BLaER1 treated with 17β-estradiol and CSF1 and Interleukin-3, amounts not matched to agents 10 nM and 100 nM (cell line): Measurements from ENCODE around the gene KIAA1328.
"Not testable (repeated sequence)": the region's sequence is repeated elsewhere in the genome, so short reads cannot be mapped to it uniquely, and the experiment has no call there.

ENCODE experiments used
- H3K27ac ChIP-seq, 11 experiments: shearing (Covaris generic); formaldehyde crosslinking; 2 replicates each; pipeline ENCODE4 v1.8.1; 2022
- H3K27me3 ChIP-seq, 11 experiments: shearing (Covaris generic); formaldehyde crosslinking; 2 replicates each; pipeline ENCODE4 v1.8.1; 2022
- H3K36me3 ChIP-seq, 11 experiments: shearing (Covaris generic); formaldehyde crosslinking; 2 replicates each; pipeline ENCODE4 v1.8.1; 2022
- H3K4me1 ChIP-seq, 10 experiments: shearing (Covaris generic); formaldehyde crosslinking; 2 replicates each; pipeline ENCODE4 v1.8.1; 2022
- H3K4me2 ChIP-seq, 11 experiments: shearing (Covaris generic); formaldehyde crosslinking; 2 replicates each; pipeline ENCODE4 v1.8.1; 2022
- H3K4me3 ChIP-seq, 10 experiments: shearing (Covaris generic); formaldehyde crosslinking; 2 replicates each; pipeline ENCODE4 v1.8.1; 2022
- H3K9ac ChIP-seq, 11 experiments: shearing (Covaris generic); formaldehyde crosslinking; 2 replicates each; pipeline ENCODE4 v1.8.1; 2022
- H3K9me3 ChIP-seq, 11 experiments: shearing (Covaris generic); formaldehyde crosslinking; replicated peaks in 1 of 11; 2 replicates each; pipeline ENCODE4 v1.8.1; 2022
- H4K20me1 ChIP-seq, 11 experiments: shearing (Covaris generic); formaldehyde crosslinking; 2 replicates each; pipeline ENCODE4 v1.8.1; 2022
- Cebpa-rat ChIP-seq, 11 experiments: shearing (Covaris generic); IDR thresholded peaks; 2 replicates each; pipeline ENCODE4 v1.8.1; 2022

The KIAA1328 gene

DNA sequence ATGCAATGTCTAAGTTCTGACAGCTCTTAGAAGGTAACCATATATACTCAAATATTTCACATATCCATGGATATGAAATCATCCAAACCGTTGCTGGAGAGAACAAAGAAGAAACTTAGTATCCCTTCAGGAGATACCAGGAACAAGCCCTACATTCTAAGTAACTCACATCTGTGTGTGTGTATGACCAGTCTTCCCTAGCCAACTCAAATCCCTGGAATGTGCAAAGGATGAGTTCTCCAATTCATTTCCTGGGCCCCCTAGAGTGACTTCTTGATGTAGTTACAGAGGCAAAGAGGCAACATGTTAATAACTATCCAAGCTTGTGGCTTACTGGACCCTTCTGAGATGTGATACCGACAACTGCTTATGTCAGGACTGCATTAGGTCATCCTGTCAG is 20.2 kb upstream of the KIAA1328 start:
- no peaks in the 10 kb centered on the region for H3K27me3 ChIP-seq
- H3K4me3 ChIP-seq = no peak overlapping the region
- H4K20me1 ChIP-seq = peaks cover 0 to 23% (median 12%) of the 10 kb centered on the region in 11 experiments; a peak in 13 of 22 replicates
- no peak for TF ChIP-seq Cebpa-rat (IDR thresholded peaks at IDR 0.05)
- H3K9ac ChIP-seq = no peak overlapping the region
- peaks cover 67 to 93% (median 77%) of the 10 kb centered on the region in 11 experiments for H3K36me3 ChIP-seq
- H3K4me1 ChIP-seq = no peaks in the 10 kb centered on the region
- no peak overlapping the region for H3K4me2 ChIP-seq
- no peaks in the 10 kb centered on the region for H3K9me3 ChIP-seq
- H3K27ac ChIP-seq = no peak overlapping the region

DNA sequence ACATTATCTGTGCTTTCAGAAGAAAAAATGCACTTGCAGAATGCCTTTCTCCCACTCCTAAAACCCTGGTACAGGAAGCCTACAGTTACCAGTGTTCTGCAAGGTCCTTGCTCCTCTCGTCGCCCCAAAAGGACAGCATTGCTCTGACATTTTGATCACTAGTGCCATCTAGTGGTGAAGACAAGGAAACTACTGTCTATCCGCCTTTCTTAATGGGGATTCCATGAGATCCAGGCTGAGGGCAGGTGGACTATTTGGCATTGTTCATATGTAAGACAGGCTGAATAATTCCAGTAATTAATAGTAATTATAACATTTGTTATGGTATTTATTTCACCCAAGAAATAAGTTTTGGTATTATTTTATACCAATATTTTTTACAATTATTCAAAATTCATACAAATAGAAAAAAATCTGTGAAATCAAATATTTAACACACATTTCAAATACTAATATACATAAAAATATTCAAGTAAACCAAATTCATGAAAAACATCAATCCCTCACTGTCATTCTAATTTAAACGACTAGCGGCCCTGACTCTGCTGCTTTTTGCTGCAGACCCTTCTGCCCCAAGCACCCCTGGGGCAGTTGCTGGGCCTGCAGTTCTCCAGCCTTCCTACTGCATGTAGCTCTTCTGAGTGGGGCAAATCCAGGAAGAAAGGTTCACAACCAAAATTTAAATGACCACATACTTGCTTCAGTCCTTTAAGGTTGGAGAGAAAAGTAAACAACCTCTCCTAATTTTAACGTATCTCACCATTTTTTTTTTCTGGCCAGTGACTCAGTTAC is 19.1 kb upstream of the KIAA1328 start:
- Histone ChIP-seq H3K36me3 (peaks cover 65 to 93% (median 77%) of the 10 kb centered on the region in 11 experiments), H3K9me3 (no peaks in the 10 kb centered on the region), H3K27ac (no peak overlapping the region), H3K27me3 (no peaks in the 10 kb centered on the region), H3K4me3 (no peak overlapping the region), H4K20me1 (peaks cover 0 to 23% (median 15%) of the 10 kb centered on the region in 11 experiments; a peak in 12 of 22 replicates), H3K4me2 (no peak overlapping the region), H3K4me1 (no peaks in the 10 kb centered on the region), H3K9ac (no peak overlapping the region)
- TF ChIP-seq Cebpa-rat (IDR thresholded peaks at IDR 0.05) = no peak

DNA sequence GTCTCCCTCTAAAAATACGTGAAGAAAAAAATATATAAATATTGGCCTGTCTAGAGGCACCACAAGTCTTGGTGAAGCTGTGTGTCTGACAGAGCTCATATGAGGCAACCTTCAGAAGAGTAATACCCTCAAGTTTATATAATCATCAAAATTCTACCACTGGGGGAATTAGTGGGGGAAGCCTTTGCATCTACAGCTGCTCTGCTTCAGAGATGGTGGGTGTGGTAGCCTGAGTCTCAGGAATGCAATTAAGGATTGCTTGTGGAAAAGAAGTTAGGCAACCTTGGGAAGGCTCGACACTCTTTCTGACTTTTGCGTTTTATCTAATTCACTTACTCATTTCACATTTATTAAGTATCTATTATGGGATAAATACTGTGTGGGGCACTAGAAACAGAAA is 17.5 kb upstream of the KIAA1328 start:
- no peak for TF ChIP-seq Cebpa-rat (IDR thresholded peaks at IDR 0.05)
- no peak overlapping the region for H3K4me2 ChIP-seq
- peaks cover 64 to 93% (median 77%) of the 10 kb centered on the region in 11 experiments for H3K36me3 ChIP-seq
- no peak overlapping the region for H3K9ac ChIP-seq
- H3K4me1 ChIP-seq = no peaks in the 10 kb centered on the region
- H3K4me3 ChIP-seq = no peak overlapping the region
- no peaks in the 10 kb centered on the region for H3K9me3 ChIP-seq
- no peaks in the 10 kb centered on the region for H3K27me3 ChIP-seq
- no peak overlapping the region for H3K27ac ChIP-seq
- peaks cover 0 to 26% (median 15%) of the 10 kb centered on the region in 11 experiments; a peak in 12 of 22 replicates for H4K20me1 ChIP-seq

DNA sequence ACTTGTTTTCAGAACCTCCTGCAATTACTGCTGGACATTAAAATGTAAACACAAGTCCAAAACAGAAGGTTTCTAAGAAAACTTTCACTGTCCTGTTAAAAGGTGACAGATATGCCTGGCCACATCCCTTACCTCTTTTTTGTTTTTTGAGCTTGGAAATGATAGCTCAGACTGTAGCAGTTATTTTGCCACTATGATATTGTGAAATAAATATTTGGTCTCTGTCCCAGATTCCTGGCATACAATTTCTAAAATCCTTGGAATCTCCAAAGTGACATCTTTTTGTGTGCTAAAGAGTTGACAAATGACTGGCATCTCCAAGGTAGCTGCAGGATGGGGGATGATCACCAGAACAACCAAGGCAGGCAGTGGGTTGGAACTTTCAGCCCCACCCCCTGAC is 17.0 kb upstream of the KIAA1328 start:
- Histone ChIP-seq H3K4me2 (no peak overlapping the region), H3K27me3 (no peaks in the 10 kb centered on the region), H3K4me3 (no peak overlapping the region), H4K20me1 (peaks cover 0 to 29% (median 15%) of the 10 kb centered on the region in 11 experiments; a peak in 12 of 22 replicates), H3K9me3 (no peaks in the 10 kb centered on the region), H3K36me3 (peaks cover 65 to 93% (median 78%) of the 10 kb centered on the region in 11 experiments), H3K27ac (no peak overlapping the region), H3K9ac (no peak overlapping the region), H3K4me1 (no peaks in the 10 kb centered on the region)
- TF ChIP-seq Cebpa-rat (IDR thresholded peaks at IDR 0.05) = no peak

DNA sequence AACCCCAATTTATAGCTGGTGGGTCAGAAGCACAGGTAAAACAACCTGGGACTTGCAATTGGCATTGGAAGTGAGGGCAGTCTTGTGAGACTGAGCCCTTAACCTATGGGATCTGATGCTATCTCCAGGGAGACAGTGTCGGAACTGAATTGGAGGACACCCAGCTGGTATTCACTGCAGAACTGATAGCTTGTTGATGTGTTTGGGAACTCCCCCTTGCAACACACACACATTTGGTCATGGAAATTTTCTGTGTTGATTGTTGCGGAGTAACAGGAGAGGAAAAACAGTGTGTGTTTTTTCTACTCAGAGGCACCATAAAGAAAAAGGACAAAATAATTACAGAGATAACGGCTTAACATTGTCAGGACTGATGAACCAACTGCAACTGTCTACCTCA is 16.2 kb upstream of the KIAA1328 start:
- no peak overlapping the region for H3K27ac ChIP-seq
- no peaks in the 10 kb centered on the region for H3K9me3 ChIP-seq
- H3K4me1 ChIP-seq = no peaks in the 10 kb centered on the region
- H3K36me3 ChIP-seq = peaks cover 65 to 93% (median 78%) of the 10 kb centered on the region in 11 experiments
- H3K4me3 ChIP-seq = no peak overlapping the region
- H3K4me2 ChIP-seq = no peak overlapping the region
- H4K20me1 ChIP-seq = peaks cover 0 to 33% (median 15%) of the 10 kb centered on the region in 11 experiments; a peak in 12 of 22 replicates
- no peak overlapping the region for H3K9ac ChIP-seq
- no peaks in the 10 kb centered on the region for H3K27me3 ChIP-seq
- TF ChIP-seq Cebpa-rat (IDR thresholded peaks at IDR 0.05) = no peak

DNA sequence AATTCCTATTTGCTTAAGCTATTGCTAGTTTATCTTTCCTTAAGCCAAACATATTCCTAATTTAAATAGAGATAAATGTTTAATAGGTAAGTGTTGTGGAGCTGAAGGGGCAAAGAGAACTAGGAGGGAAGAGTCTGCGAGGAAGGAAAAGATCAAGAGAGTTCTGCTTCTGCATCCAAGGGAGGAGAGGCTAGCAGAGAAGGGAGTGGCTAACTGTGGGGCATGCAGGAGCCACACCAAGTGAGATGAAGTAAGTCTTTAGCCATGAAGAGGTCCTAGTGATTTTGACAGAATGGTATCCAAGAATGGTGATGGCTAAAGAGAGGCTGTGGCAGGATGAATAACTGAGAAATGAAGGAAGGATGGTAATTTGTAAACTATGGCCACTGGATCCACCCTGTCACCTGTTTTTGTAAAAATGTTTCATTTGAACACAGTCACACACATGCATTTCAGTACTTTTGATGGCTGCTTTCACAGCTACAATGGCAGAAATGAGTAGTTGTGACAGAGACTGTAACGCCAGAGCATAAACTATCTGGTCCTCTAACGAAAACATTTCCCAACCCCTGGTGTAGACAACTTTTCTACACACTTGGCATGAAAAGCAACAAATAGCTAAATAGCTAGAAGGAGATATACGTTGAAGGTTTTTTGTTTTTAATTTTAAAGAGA is 15.7 kb upstream of the KIAA1328 start:
- Histone ChIP-seq H3K27me3 (no peaks in the 10 kb centered on the region), H3K9ac (no peak overlapping the region), H3K4me2 (no peak overlapping the region), H3K36me3 (peaks cover 66 to 93% (median 79%) of the 10 kb centered on the region in 11 experiments), H3K9me3 (no peaks in the 10 kb centered on the region), H3K27ac (no peak overlapping the region), H3K4me3 (no peak overlapping the region), H3K4me1 (no peaks in the 10 kb centered on the region), H4K20me1 (peaks cover 0 to 33% (median 15%) of the 10 kb centered on the region in 11 experiments; a peak in 12 of 22 replicates)
- no peak for TF ChIP-seq Cebpa-rat (IDR thresholded peaks at IDR 0.05)

DNA sequence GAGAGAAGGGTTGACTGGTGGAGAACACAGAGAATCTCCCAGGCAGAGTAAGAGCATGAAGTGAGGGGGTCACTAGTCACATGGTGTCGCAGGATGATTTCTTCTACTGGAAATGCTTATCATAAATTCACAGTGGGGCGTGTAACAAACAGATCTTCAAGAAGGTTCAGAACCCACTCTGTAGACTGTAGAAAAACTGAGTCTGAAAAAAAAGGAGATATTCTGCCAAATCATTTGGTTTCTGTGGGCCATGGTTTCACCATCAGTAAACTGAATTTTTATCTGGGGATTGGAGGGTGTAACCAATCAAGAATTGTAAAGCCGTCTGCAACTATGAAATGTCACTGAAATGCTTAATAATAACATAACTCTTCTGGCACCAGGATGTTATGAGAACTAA is 15.1 kb upstream of the KIAA1328 start:
- Histone ChIP-seq H3K36me3 (peaks cover 70 to 93% (median 83%) of the 10 kb centered on the region in 11 experiments), H4K20me1 (peaks cover 0 to 33% (median 15%) of the 10 kb centered on the region in 11 experiments; a peak in 12 of 22 replicates), H3K4me3 (no peak overlapping the region), H3K27ac (no peak overlapping the region), H3K4me1 (no peaks in the 10 kb centered on the region), H3K9me3 (no peaks in the 10 kb centered on the region), H3K27me3 (no peaks in the 10 kb centered on the region), H3K4me2 (no peak overlapping the region), H3K9ac (no peak overlapping the region)
- no peak for TF ChIP-seq Cebpa-rat (IDR thresholded peaks at IDR 0.05)

DNA sequence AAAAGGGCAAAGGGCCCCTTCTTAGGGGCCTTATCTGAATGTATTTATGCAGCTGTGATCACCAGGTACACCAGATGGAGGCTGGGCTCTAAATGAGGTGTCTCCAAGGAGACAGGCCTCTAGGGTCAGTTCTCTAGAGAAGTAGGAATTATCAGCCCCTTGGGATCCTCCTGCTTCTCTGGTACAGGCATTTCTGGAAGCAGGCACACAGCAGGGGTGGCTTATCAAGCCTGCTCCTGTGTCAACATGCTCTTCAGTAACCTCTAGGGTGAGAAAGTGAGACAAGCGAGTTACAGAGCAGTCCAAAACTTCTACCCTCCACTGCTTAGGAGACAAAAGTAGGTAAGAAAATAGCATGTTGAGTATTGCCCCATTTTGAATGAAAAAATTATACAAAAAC is 13.9 kb upstream of the KIAA1328 start:
- H3K27me3 ChIP-seq = no peaks in the 10 kb centered on the region
- no peak overlapping the region for H3K4me3 ChIP-seq
- no peak for TF ChIP-seq Cebpa-rat (IDR thresholded peaks at IDR 0.05)
- H3K9ac ChIP-seq = no peak overlapping the region
- H3K27ac ChIP-seq = no peak overlapping the region
- no peak overlapping the region for H3K4me2 ChIP-seq
- H3K36me3 ChIP-seq = peaks cover 73 to 100% (median 95%) of the 10 kb centered on the region in 11 experiments
- no peaks in the 10 kb centered on the region for H3K9me3 ChIP-seq
- peaks cover 0 to 31% (median 13%) of the 10 kb centered on the region in 11 experiments; a peak in 12 of 22 replicates for H4K20me1 ChIP-seq
- H3K4me1 ChIP-seq = no peaks in the 10 kb centered on the region

DNA sequence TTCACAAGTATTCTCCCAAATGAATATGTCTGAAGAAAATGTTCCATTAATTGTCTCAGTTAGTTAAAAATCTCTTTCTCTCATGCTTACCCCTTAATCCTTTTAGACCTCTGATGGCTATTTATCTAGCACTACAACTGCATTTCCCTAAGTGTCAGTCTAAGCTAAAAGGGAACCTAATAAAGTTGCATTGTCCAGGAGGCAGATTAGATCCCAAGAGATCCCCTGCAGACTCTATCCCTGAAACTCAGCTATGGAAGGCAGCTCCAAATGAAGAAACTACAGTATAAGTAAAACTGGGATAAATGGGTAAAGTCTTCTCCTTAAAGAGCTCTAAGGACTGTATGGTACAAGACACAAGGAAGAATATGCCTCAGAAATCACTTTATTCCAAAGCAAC is 12.8 kb upstream of the KIAA1328 start:
- H3K36me3 ChIP-seq = peaks cover 67 to 99% (median 93%) of the 10 kb centered on the region in 11 experiments
- not testable (repeated sequence) for H3K4me1 ChIP-seq, H3K27me3 ChIP-seq, H3K9ac ChIP-seq, H3K27ac ChIP-seq, H3K4me3 ChIP-seq, H3K9me3 ChIP-seq, H3K4me2 ChIP-seq
- H4K20me1 ChIP-seq = peaks cover 0 to 20% (median 4%) of the 10 kb centered on the region in 11 experiments; a peak in 9 of 22 replicates
